Dermis blood vessel endothelial cell (primary cell): Measurements from ENCODE around the gene MAP2. TPM values are rescaled to one million over a fixed set of nuclear protein-coding genes. Genes with fewer than 3 reads are reported as not detected.

Experiments
- DNase-seq: peaks from one replicate; pipeline ENCODE4 v3.0.0; 2010
- total RNA-seq: library from RNA; depleted of rRNA; stranded (reverse); fragments of >200 nt; gene quantifications from 2 replicates; pipeline ENCODE4 v1.2.3, GENCODE V29; 2014

Gene MAP2
- total RNA-seq, 1 donor from 2014 or later: 3.9 TPM

GRCh38 chr2:209424781-209425470 lies 1.1 kb downstream of the MAP2 start:
- DNase-seq: peak; percentile 26

GRCh38 chr2:209425471-209426071 lies 1.7 kb downstream of the MAP2 start:
- peak; percentile 77 for DNase-seq

DNA sequence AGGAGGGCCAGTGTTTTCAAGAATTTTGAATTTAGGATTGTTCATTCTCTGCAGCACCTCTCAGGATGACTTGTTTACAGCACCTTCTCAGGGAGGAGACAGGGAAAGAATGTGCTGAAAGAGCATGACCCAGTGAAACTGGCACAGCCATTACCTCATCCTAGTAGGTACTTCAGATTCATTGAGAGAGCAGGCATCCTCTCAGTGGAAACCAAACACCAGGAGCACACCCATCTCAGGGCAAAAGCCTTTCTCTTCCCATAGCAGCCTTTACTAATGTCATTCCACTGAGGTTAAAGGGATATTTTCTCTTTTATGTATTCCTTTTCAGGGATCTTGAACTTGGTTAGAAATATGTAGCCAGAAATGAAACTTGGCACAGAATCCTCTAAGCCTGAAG lies 2.6 kb downstream of the MAP2 start:
- DNase-seq: peak; percentile 32

DNA sequence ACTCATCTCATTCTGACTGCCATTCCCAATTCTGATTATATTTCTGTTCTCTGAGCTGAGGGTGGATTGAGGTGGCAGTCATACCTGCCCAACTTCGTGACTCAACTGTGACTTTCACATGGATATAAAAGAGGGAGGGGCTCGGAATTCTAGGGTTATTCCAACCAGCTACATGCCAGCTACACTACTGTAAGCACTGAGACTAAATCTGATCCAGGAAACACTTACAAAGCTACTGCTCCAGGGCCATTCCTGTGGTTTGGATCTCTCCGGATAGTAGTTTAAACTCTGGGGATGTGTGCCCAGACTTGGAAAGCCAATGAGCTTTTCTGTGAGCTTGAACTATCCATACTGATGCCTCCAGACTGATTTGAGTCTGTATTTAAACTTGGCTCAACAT lies 7.9 kb downstream of the MAP2 start:
- no peak for DNase-seq

- peak; percentile 12 for DNase-seq
These were observed 17.7 kb downstream of the MAP2 start for GRCh38 chr2:209441541-209441940.

DNA sequence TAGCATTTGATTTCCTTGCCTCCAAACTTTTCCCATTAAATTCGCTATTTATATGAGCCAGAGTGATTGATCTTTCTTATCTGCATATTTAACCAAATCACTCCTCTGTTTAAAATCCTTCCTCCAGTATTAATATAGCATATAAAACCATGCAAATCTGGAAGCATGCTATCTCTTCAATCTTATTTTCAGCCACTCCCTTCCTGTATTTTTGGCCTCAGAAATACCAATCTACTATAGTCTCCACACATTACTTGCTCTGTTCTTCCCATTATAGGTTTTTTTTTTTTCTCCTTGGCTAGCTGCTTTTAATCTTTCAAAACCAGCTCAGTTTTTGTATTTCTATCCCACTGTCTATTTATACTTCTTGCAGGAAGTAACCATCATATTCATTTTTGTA lies 19.1 kb downstream of the MAP2 start:
- DNase-seq: no peak

DNA sequence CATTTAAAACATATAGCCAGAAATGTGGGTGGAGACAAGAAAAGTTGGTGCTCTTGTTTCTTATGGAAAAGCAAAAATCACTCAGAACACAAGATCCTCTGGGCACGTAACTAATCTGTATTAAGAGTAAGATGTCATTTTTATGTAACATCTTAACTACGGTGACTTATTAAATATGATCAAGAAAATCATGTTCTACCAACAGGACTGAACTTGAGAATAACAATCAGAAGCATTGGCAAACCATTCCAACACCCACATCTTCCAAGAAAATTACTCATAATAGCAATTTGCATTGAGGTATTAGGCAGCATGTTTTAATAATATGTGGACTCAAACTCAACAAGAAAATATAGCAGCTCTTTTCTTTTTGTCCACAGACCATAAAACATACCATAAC lies 21.6 kb downstream of the MAP2 start:
- DNase-seq: no peak

- no peak for DNase-seq
These were observed 27.5 kb downstream of the MAP2 start for GRCh38 chr2:209451209-209451834.

DNA sequence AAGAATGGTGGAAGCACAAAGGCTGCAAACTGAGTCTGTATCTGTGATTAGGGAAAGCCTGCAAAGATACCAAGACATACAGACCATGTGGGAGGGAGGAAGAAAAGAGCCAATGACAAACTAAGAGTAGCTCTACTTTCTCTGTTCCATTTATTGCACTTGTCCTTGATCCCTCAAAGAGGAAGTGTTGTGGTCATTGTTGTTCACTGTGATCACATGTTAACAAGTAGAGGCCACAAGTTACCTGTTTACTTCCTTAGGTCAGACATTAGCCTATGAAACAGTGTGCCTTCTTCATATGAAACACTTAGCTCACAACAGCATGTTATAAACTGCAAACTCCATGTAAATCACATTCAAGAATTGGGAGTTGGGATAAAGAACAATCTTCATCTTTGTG lies 32.6 kb downstream of the MAP2 start:
- DNase-seq: no peak

- no peak for DNase-seq
These were observed 34.4 kb downstream of the MAP2 start for GRCh38 chr2:209458008-209458979.

DNA sequence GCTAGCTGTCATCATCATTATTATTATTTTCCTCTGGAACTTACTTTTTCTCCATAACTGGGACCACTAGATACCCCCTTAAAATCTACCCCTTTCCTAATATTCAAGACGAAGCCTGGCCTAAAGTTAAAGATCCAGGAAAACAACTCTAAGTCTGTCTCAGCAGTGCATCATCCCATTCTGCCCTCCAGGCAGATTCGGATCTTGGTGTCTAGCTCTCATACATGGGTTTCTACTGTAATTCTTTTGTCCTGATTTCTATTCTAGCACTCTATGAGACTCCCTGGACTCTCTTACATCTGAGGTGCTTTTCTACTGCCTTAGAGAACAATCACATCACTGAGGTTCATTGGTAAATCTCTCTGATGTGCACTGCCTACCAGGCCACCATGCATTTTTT lies 35.5 kb downstream of the MAP2 start:
- DNase-seq: no peak

GRCh38 chr2:209460151-209460761 lies 36.4 kb downstream of the MAP2 start:
- DNase-seq: no peak

GRCh38 chr2:209463226-209463625 lies 39.4 kb downstream of the MAP2 start:
- DNase-seq: peak; percentile 7

GRCh38 chr2:209463835-209464234 lies 40.0 kb downstream of the MAP2 start:
- no peak for DNase-seq

DNA sequence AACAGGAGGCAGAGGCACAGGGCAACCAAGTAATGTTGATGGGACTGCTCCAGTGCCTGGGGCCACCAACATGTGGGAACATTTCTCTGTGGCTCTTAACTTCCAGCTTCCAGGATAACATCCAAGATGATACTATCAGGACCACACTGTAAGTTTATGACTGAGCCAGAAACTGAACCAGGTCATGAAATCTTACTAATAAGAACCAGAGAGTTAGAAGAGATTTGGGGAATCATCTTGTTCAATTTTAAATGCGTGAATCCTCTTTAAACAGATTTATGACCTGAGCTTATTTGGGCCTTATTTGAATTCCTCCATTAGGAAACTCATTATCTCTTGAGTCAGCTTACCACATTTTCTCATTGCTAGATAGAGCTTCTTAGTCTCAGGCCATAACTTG lies 45.0 kb downstream of the MAP2 start:
- no peak for DNase-seq

GRCh38 chr2:209469481-209469880 lies 45.6 kb downstream of the MAP2 start:
- DNase-seq: no peak

DNA sequence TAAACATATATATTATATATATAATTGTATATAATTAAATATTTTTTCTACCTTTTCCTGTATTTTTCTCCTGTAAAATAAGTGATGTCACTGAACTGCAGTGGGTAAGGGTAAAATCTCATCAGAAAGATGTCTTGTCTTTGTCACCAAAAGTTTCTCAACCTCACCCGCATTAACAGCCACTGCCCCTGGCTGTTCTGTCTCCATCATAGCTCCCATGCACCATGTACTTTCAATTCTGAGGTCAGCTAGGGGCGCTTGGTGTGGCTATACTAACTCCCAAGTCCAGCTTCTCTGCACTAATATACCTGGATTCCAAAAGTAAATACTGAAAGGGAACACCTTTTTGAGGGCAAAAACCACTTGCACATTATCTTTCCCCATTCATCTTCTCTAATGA lies 46.6 kb downstream of the MAP2 start:
- no peak for DNase-seq

DNA sequence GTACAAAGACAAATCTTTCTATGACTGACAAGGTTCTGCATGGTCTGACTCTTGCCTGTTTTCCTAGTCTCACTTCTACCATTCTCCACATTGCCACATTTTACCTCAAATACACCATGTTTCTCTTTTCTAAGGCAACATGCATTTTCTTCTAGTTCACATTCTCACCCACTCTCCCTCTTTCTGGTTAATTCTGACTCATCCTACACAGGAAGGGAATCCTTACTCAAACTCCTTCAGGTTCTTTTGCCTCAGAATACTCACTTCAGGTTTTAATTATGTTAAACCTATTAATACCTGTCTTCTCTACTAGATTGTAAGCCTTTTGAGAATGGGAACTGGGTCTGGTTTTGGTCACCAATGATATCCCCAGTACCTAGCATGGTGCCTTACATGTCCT lies 47.2 kb downstream of the MAP2 start:
- peak; percentile 18 for DNase-seq

DNA sequence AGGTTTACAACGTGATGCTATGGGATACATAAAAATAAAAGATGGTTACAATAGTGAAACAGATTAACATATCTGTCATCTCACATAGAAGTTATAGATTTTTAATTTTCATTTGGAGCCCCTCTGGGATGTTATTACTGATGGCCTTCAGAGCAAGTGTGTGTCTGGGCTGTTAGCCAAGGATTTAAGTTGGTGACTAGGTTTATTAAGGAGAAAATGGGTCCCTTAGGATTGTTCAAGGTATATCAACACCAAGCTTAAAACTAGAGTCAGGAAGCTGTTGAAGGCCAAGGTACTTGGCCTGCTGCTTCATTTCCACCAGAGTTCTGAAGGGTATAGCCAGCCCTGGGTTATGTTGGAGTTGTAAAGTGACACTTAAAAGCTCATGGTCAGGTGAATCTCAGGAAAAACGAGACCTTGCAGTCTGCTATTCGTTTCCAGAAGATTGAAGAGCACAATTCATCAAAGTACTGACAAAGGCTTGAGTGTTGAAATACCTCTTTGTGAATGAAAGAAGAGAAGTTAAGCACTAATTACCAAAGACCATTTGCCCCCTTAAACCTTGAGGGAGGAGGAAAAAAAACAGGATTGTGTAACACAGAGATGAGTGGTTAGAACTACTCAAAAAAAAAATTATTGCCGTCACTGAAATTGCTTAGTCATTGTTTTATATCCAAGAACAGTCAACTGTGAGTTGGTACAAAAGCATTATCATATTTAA lies 48.4 kb downstream of the MAP2 start:
- DNase-seq: peak; percentile 7

DNA sequence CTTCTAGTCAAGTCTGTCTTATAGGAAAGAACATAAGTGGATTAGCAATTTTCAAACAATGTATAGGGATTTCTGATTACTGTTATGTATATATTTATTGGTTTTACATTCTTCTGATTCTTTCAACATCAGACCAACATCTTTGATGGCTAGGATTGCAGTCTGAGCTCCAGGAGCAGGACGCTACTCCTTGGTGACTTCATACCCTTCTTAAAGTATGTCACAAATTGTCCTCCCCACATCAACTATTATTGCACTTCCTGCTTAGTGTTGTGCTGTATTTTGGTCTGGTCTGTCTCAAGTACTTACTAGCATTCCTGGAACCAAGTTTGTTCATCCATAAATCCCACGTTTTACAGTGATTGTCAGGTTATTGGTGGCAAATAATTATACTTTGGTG lies 49.0 kb downstream of the MAP2 start:
- peak; percentile 38 for DNase-seq

DNA sequence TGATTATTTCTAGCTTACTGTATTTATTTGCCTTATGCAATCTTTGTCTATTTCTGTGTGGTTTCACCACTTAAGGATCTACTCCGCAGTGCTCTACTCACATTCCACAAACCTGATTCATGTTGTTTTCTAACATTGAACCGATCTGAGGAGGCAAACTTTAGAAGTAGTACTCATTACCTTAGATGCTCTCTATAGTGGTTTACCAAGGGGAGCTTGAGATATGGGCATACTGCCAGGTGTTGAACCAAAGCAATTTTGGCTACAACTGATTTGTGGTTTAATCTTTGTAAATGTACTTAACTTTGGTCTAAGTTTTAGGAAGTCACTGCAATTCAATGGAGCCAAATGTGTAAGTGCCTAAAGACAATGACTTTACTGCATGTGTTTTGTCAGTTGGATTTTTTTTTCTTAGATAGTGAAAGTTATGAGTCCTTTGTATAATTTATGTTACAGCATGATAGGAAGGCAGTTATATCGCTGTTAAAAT lies 50.1 kb downstream of the MAP2 start:
- DNase-seq: peak; percentile 78

DNA sequence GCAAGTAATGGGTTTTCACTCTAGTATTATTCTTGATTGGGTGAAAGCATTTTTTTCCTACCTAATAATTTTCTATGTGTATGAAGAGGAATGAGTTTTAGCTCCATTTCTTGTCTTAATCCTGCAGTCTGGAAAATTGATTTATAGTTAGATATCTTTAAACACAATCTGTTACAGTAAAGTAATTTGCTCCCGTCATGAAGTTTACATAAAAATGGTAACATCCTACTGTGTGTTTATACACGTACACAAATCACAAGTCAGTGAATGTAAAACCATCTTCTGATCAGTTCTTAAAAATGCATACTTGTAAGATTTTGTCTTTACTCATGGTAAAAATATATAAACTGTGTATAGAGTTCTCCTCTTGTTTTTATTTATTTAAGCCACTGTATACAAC lies 51.1 kb downstream of the MAP2 start:
- DNase-seq: no peak
